Loucy (cell line): ENCODE data around the gene VWA7.

ENCODE experiments used
- H2AFZ ChIP-seq: fragments of 200-600 bp; sonication (generic); 2 replicates; pipeline ENCODE4 v1.6.0; 2016; ENCODE audit warnings: antibody characterized with exemption, mild to moderate bottlenecking, low read length, moderate library complexity
- H3F3A ChIP-seq: fragments of 200-600 bp; 2 replicates; pipeline ENCODE4 v1.6.0; 2016; ENCODE audit warnings: antibody characterized with exemption, low read depth, mild to moderate bottlenecking
- H3K27me3 ChIP-seq: fragments of 200-600 bp; sonication (generic); 2 replicates; pipeline ENCODE4 v1.6.1; 2014; ENCODE audit warnings: low read length, mild to moderate bottlenecking; ENCODE audit not compliant: insufficient read depth, poor library complexity, severe bottlenecking
- H3K36me3 ChIP-seq: fragments of 200-600 bp; sonication (generic); 2 replicates; pipeline ENCODE4 v1.6.1; 2016; ENCODE audit warnings: low read length; ENCODE audit not compliant: insufficient read depth
- H3K4me1 ChIP-seq: fragments of 200-600 bp; sonication (generic); 2 replicates; pipeline ENCODE4 v1.5.1; 2014; ENCODE audit warnings: low read length, mild to moderate bottlenecking; ENCODE audit not compliant: insufficient read depth, poor library complexity, severe bottlenecking
- H3K4me2 ChIP-seq: fragments of 200-600 bp; sonication (generic); 2 replicates; pipeline ENCODE4 v1.6.0; 2014; ENCODE audit warnings: antibody characterized with exemption, low read length, low read depth, mild to moderate bottlenecking; ENCODE audit not compliant: poor library complexity, severe bottlenecking
- H3K4me3 ChIP-seq: fragments of 200-600 bp; sonication (generic); 2 replicates; pipeline ENCODE4 v1.5.1; 2014; ENCODE audit warnings: low read length, mild to moderate bottlenecking, mixed read lengths; ENCODE audit not compliant: poor library complexity, severe bottlenecking
- H3K79me2 ChIP-seq: fragments of 200-600 bp; sonication (generic); 2 replicates; pipeline ENCODE4 v1.6.1; 2014; ENCODE audit warnings: low read length; ENCODE audit not compliant: insufficient read depth
- H3K9ac ChIP-seq: fragments of 200-600 bp; sonication (generic); 2 replicates; pipeline ENCODE4 v1.6.0; 2014; ENCODE audit warnings: mild to moderate bottlenecking, low read depth, low read length, moderate library complexity; ENCODE audit not compliant: poor library complexity, severe bottlenecking
- H3K9me2 ChIP-seq: fragments of 200-600 bp; sonication (generic); replicated peaks from 2 replicates; pipeline ENCODE4 v1.6.1; 2016; ENCODE audit warnings: low read depth, low read length, mixed read lengths
- H3K9me3 ChIP-seq: fragments of 200-600 bp; sonication (generic); 2 replicates; pipeline ENCODE4 v1.6.1; 2014; ENCODE audit warnings: mild to moderate bottlenecking, antibody characterized with exemption, low read length, low read depth; ENCODE audit not compliant: insufficient read depth
- H4K20me1 ChIP-seq: fragments of 200-600 bp; sonication (generic); 2 replicates; pipeline ENCODE4 v1.6.0; 2014; ENCODE audit warnings: antibody characterized with exemption, low read length, mild to moderate bottlenecking; ENCODE audit not compliant: insufficient read depth, poor library complexity, severe bottlenecking
- CTCF ChIP-seq: fragments of 200-600 bp; sonication (generic); conservative IDR thresholded peaks from 2 replicates; pipeline ENCODE4 v1.5.1; 2014; ENCODE audit warnings: mild to moderate bottlenecking, antibody characterized with exemption, low read length
- EZH2phosphoT487 ChIP-seq: fragments of 200-600 bp; IDR thresholded peaks from 2 replicates; pipeline ENCODE4 v1.6.1; 2018; ENCODE audit warnings: antibody characterized with exemption, mild to moderate bottlenecking, moderate library complexity, borderline replicate concordance

Gene VWA7

GRCh38 chr6:31771992-31772358 lies 5.2 kb downstream of the VWA7 start:
- no peaks in the 10 kb centered on the region for H3K9me2 ChIP-seq
- H4K20me1 ChIP-seq, result no peaks in the 10 kb centered on the region
- no peaks in the 10 kb centered on the region for H3K27me3 ChIP-seq
- H3K9me3 ChIP-seq, result no peaks in the 10 kb centered on the region
- H3K36me3 ChIP-seq, result no peaks in the 10 kb centered on the region
- H2AFZ ChIP-seq, result no peak overlapping the region
- peak overlapping the region; percentile 57 for H3K4me2 ChIP-seq
- TF ChIP-seq CTCF (no peak), EZH2phosphoT487 (no peak)
- H3K9ac ChIP-seq, result no peak overlapping the region
- H3K79me2 ChIP-seq, result no peaks in the 10 kb centered on the region
- H3K4me1 ChIP-seq, result peaks cover 13% of the 10 kb centered on the region
- no peak overlapping the region for H3K4me3 ChIP-seq
- H3F3A ChIP-seq, result no peaks in the 10 kb centered on the region

GRCh38 chr6:31770860-31771259 lies 6.3 kb downstream of the VWA7 start:
- no peaks in the 10 kb centered on the region for H4K20me1 ChIP-seq
- H3K9ac ChIP-seq, result no peak overlapping the region
- H3K36me3 ChIP-seq, result no peaks in the 10 kb centered on the region
- no peak overlapping the region for H3K4me3 ChIP-seq
- no peaks in the 10 kb centered on the region for H3K27me3 ChIP-seq
- no peak overlapping the region for H3K4me2 ChIP-seq
- peaks cover 11% of the 10 kb centered on the region for H3K4me1 ChIP-seq
- no peaks in the 10 kb centered on the region for H3F3A ChIP-seq
- no peak for TF ChIP-seq CTCF
- H3K9me2 ChIP-seq, result no peaks in the 10 kb centered on the region
- no peaks in the 10 kb centered on the region for H3K79me2 ChIP-seq
- no peak overlapping the region for H2AFZ ChIP-seq
- H3K9me3 ChIP-seq, result no peaks in the 10 kb centered on the region

- no peak overlapping the region for H3K4me2 ChIP-seq
- H4K20me1 ChIP-seq, result no peaks in the 10 kb centered on the region
- H3K4me1 ChIP-seq, result peaks cover 11% of the 10 kb centered on the region
- H3K79me2 ChIP-seq, result no peaks in the 10 kb centered on the region
- no peaks in the 10 kb centered on the region for H3F3A ChIP-seq
- no peaks in the 10 kb centered on the region for H3K27me3 ChIP-seq
- no peaks in the 10 kb centered on the region for H3K36me3 ChIP-seq
- H3K9ac ChIP-seq, result no peak overlapping the region
- H3K9me3 ChIP-seq, result no peaks in the 10 kb centered on the region
- no peak overlapping the region for H3K4me3 ChIP-seq
- H2AFZ ChIP-seq, result no peak overlapping the region
- H3K9me2 ChIP-seq, result no peaks in the 10 kb centered on the region
- TF ChIP-seq EZH2phosphoT487 (no peak), CTCF (peak; percentile 92)
Measured at GRCh38 chr6:31769684-31770371, 7.3 kb downstream of the VWA7 start.
